Endothelial cell of umbilical vein (primary cell): ENCODE data around the gene NDUFS2.

Experiments used
- MYC ChIP-seq: IDR thresholded peaks from one replicate; pipeline ENCODE4 v1.6.1; 2011; ENCODE audit warnings: mild to moderate bottlenecking, low read depth, low read length
- TF ChIP-seq, protein P1 (sequence below), 2 donors: IDR thresholded peaks; 1 replicate in 1 of 2; 2 replicates in 1 of 2; pipeline ENCODE4 v1.5.1; 2011; ENCODE audit warnings: low read length in 2 of 2, mild to moderate bottlenecking in 2 of 2, moderate library complexity in 2 of 2, control low read depth in 1 of 2, inconsistent platforms in 1 of 2, low read depth in 1 of 2; ENCODE audit not compliant: insufficient read depth in 1 of 2; ENCODE audit errors: extremely low read depth in 1 of 2

DNA sequence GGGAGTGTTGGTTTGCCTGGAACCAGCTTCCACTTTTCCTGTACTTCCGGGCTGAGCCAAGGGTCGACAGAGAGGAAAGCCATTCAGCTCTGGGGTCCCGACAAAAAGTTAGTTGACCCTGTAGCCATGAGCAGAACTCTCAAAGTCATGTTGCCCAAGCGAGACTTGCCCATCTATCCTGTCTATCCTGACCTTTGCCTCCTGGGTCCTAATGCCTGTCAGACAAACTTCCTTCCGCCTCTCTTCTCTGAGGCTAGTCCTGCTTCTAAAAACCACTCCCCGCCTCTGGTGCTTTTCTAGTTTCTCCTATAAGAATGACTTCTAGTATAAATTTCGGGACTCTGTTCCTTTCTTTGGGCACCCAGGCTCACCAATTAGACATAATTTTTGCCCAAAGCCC is 48.7 kb downstream of the NDUFS2 start:
- no peak for TF ChIP-seq MYC
- TF ChIP-seq, protein P1, sequence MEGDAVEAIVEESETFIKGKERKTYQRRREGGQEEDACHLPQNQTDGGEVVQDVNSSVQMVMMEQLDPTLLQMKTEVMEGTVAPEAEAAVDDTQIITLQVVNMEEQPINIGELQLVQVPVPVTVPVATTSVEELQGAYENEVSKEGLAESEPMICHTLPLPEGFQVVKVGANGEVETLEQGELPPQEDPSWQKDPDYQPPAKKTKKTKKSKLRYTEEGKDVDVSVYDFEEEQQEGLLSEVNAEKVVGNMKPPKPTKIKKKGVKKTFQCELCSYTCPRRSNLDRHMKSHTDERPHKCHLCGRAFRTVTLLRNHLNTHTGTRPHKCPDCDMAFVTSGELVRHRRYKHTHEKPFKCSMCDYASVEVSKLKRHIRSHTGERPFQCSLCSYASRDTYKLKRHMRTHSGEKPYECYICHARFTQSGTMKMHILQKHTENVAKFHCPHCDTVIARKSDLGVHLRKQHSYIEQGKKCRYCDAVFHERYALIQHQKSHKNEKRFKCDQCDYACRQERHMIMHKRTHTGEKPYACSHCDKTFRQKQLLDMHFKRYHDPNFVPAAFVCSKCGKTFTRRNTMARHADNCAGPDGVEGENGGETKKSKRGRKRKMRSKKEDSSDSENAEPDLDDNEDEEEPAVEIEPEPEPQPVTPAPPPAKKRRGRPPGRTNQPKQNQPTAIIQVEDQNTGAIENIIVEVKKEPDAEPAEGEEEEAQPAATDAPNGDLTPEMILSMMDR (IDR thresholded peaks at IDR 0.05; ENCODE audit: extremely low read depth in 1 of 2, insufficient read depth in 1 of 2, low read depth in 1 of 2, low read length in 2 of 2), result no peak
